CD1c-positive myeloid dendritic cell (primary cell): ENCODE data around the gene WDR59.
A peak's percentile ranks its signal among the peaks of the same experiment; 100 is the strongest.
"Not testable (repeated sequence)": the region's sequence is repeated elsewhere in the genome, so short reads cannot be mapped to it uniquely, and the experiment has no call there.

Experiments used
- DNase-seq: peaks from one replicate; pipeline ENCODE4 v3.0.0-alpha.2; 2016; ENCODE audit errors: extremely low spot score

Gene WDR59

DNA sequence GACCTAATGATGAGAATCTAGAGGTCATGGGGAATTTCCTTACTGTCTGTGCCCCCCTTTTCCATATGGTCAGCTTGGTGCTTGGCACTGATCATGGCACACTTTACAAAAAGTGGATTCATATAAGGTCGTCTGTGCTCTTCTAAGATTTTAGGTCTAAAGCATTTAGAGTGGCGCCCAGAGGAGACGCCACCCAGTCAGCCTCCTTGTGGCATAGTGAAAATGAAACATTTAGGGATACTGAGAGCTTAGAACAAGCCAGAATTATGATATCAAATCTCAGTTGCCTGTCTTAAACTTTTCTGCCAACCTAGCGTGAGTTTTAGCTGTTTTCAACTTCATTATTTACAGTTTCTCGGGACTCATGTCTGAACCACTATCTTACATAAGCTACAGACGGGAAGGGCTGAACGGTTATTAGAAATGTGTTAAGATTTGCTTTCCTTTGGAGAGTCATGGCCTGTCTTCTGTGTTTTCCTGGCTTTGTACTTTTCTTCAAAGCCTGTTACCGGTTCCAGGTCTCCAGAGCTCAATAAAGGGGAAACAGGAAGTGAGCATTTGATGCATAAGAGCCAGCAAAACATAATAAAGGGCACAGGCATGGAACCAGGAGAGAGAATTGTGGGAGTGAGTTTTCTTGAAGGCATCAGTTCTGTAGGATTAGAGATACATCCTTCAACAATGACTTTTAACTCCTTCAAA lies 27.6 kb upstream of the WDR59 start:
- no peak for DNase-seq

DNA sequence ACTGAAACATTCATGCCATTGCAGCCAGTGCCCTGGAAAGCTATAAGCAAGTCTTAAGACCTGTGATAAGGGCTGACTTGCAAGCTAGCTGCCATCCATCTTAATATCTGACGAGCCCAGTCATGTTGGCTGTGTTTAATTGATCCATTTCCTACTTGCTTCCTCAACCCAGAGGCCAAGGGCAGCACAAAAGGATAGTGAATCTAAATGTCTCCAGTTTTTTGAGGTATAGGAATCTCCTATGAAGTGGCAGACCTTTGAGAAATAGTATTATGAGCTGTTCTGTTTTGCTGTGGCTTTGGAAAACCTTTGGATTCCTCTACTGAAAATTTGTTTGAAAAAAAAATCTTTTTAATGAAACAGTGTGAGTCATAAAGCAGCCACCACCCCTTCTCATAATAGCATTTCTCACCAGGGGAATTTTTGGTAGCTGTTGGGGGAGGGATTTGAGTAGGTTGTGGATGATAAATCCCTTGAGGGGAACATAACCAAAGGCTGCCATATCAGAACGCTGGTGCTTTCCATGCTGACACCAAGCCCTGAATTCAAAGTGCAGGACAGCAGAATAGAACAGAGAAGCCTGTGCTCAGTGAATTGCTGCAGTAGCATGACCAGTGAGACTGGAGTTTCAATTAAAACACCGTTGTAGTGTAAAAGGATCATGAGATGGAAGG lies 26.8 kb upstream of the WDR59 start:
- peak; percentile 38 for DNase-seq

GRCh38 chr16:75010427-75010826 lies 25.5 kb upstream of the WDR59 start:
- DNase-seq = no peak

DNA sequence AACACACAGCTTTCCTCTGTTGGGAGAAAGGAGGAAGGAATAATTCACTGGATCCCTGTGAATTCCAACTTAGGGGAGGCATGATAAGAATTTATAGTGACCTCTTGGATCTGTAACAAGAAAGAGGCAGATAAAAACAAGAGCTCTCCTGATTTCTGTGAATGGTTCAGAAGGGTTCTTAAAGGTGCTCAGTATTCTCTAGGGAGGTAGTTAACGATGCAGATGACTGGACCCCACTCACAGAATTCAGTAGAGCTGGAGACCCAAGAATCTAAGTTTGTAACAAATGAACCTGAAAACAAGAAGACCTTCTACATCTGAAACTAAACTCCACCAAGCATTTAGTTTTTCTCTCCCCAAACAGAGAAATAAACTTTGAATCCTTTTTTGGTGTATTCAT lies 22.5 kb upstream of the WDR59 start:
- DNase-seq = no peak

GRCh38 chr16:75005697-75006096 lies 20.8 kb upstream of the WDR59 start:
- DNase-seq = no peak

GRCh38 chr16:75004460-75004859 lies 19.5 kb upstream of the WDR59 start:
- no peak for DNase-seq

- DNase-seq = no peak
Observed at GRCh38 chr16:75003931-75004330, 19.0 kb upstream of the WDR59 start.

GRCh38 chr16:75002474-75002873 lies 17.6 kb upstream of the WDR59 start:
- no peak for DNase-seq

GRCh38 chr16:75000481-75001081 lies 15.7 kb upstream of the WDR59 start:
- no peak for DNase-seq

DNA sequence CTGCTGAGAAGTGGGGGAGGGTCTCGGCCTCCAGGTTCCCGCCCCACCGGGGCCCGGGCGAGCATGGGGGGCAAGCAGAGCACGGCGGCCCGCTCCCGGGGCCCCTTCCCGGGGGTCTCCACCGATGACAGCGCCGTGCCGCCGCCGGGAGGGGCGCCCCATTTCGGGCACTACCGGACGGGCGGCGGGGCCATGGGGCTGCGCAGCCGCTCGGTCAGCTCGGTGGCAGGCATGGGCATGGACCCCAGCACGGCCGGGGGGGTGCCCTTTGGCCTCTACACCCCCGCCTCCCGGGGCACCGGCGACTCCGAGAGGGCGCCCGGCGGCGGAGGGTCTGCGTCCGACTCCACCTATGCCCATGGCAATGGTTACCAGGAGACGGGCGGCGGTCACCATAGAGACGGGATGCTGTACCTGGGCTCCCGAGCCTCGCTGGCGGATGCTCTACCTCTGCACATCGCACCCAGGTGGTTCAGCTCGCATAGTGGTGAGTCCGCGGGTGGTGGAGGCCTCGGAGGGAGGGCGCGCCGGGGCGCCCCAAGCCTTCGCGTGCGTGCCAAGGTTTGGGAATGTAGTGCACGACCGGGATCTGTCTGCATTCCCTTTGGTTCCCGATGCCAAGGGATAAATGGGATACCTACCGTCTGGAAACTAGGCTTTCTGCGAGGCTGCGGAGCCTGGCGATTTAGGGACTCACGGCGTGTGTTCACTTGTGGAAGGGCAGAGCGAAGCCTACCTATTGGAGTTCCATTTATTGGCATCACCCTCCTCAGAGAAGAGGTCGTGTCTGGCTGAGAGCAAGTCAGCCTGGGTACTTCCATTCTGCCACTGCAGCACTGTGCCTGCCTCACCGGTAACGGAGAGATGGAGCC lies 14.9 kb upstream of the WDR59 start:
- no peak for DNase-seq

DNA sequence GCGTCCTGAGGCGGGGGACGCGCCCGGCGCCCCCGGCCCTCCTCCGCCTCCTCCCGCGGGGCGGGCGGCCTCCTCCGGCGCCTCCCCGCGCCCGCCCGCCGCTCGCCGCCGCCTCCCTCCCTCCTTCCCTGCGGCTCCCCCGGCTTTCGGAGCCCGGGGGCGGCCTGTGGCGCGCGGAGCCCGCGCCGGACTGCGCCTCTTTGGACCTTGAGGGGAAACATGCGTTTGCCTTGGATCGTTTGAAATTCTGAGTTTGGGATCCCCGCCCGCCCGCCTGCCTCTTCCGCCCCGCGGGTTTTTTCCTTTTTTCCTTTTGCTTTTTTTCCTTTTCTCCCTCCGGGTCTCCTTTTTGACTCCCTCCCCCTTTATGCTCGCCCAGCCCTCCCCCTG lies 14.3 kb upstream of the WDR59 start:
- DNase-seq = peak; percentile 37

DNA sequence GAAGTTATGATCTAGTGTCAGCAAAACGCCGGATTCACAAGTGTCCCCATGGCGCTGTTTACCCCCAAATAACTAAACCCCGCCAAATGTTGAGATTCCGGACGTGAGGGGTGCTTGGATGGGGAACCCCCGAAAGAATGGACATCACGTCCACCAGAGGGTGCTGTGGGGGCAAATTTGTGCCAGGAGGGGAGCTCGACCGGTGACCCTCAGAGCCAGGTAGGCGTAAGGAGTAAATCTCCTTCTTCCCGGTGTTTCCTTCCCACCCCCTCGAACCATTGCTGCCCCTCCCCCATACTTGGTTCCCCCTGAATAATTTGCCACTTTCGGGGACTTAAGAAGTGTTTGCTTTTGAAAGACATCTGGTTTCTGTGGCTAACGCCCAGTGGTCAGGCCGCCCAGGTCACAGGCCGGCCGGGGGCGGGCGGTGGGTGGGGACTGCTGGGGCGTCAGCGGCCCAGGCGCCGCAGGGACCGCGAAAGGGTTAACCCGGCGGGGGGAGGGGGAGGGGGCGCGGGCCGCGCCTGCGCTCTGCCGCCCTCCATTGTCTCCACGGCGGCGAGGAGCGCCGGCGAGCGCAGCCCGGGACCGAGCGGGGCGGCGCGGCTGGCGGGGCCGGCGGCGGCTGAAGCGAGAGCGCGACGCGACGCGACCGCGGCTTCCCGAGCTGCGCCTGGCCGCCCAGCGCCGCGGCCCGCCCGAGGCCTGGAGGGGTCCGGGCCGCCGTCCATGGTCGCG lies 13.7 kb upstream of the WDR59 start, which contains the start of gene ZNRF1:
ZNRF1 (plus strand) TSS at position 544 of the 738 bp plus-strand sequence. CDS start 648 bp downstream, outside the sequence.
- DNase-seq = peak; percentile 79

- no peak for DNase-seq
Observed at GRCh38 chr16:74997042-74997491, 12.1 kb upstream of the WDR59 start.

DNA sequence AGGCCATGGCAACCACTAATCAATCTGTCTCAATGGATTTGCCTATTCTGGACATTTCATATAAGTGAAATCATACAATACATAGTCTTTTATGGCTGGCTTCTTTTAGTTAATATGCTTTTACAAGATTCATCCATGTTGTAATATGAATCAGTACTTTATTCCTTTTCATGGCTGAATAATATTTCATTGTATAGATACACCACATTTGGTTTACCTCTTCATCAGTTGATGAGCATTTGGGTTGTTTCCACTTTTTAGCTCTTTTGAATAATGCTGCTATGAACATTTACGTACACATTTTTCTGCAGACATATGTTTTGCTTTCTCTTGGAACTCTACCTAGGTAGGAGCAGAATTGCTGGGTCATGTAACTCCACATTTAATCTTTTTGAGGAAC lies 11.1 kb upstream of the WDR59 start:
- DNase-seq = no peak

DNA sequence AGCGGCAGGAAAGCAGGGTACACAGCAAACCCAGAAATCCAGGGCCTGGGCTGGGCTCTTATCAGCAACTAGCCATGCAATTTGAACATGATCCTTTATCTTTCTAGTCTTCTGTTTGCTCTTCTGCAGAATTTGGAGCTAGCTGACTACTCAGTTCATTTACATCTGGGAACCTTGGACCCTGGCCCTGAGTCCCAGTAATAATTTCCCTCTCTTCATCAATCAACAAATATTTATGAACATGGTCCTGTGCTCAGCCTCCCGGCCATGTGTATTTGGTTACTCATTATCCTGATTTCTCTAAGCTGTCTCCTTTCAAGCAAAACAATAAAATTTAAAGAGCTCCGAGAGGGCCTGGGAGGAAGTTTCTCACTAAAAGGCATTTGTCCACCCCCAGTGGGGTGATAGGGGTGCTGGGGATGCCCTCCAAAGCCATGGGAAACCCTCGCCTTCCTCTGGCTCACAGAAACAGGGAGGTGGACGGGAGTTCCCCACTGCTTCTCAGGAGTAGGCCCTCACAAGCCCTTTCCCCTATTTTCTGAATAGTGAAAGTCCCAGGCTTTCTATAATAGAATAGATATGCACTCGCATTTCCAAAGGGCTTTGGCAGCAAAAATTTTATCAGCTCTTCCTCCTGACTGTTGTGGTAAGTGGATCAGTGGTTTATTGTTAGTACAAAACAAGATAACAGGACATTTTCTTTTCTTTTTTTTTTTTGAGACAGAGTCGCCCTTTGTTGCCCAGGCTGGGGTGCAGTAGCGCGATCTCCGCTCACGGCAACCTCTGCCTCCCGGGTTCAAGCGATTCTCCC lies 6.9 kb upstream of the WDR59 start:
- DNase-seq = no peak

DNA sequence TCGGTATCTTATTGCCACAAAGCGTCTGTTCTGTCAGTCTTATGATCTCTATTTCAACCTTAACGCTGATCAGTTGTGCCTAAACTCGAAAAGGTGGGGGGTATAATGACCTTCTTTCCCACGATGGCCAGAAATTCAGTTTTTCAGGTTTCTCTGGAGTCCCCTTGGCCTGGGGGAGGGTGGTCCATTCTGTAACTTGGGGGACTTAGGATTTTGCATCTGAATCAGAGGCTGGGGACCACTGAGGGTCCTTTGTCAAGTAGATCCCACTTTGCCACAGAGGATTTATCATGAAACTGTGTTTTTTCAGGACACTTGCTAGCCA lies 6.3 kb upstream of the WDR59 start:
- no peak for DNase-seq

DNA sequence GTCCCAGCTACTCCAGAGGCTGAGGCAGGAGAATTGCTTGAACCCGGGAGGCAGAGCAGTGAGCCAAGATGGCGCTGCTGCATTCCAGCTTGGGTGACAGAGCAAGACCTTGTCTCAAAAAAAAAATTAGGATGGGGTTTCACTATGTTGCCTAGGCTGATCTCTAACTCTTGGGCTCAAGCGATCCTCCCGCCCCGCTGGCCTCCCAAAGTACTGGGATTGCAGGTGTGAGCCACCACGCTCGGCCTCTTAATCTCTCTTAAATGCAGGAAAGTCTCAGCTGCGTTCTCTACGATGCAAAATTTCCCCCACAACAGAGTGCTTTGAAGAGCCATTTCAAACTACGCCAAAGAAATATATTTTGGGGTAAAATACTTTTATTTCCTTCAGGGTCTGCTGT lies 5.9 kb upstream of the WDR59 start:
- no peak for DNase-seq

DNA sequence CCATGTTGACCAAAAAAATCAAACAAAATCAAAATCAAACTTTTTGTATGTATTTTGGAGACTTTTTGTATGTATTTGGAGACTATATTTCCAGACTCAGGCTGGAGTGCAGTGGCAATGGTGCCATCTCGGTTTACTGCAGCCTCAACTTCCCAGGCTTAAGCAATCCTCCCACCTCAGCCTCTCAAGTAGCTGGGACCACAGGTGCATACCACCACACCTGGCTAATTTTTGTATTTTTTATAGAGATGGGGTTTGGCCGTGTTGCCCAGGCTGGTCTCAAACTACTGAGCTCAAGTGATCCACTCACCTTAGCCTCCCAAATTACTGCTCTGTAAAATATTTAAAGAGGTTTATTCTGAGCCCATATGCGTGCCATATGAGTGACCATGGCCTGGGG lies 4.9 kb upstream of the WDR59 start:
- not testable (repeated sequence) for DNase-seq

DNA sequence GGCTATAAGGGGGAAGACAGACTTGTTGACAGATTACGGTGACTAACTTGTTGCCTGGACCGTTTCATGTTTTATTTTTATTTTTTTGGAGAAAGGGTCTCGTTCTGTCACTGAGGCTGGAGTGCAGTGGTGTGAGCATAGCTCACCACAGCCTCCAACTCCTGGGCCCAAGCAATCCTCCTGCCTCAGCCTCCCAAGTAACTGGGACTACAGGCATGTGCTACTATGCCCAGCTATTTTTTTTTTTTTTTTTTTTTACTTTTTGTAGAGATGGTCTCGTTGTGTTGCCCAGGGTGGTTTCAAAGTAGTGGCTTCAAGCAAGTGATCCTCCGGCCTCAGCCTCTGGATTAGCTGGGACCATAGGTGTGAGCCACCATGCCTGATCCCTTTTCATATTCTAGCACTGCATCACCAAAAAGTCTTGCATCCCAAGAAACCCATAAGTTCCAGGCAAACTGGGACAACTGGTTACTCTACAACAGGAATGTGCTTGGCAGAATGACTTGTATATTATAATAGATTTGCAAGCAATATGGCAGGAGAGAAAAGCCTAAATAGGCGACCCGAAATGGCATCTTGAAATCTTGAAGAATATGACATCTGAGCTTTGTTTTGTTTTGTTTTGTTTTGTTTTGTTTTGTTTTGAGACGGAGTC lies 2.2 kb upstream of the WDR59 start:
- no peak for DNase-seq

DNA sequence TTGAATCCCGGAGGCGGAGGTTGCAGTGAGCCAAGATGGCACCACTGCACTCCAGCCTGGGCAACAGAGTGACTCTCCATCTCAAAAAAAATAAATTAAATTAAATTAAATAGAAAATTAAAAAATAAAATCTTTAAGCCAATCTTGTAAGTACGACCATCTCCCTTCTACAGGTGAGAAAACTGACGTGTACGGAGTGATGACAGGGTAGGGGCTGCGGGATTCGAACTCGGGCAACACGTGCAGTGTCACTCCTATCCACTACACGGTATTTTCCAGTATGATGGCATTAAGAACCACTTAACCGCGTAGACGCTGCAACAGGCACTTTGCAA lies 762 bp downstream of the WDR59 start:
- DNase-seq = no peak
